Osteocyte (in vitro differentiated cells): Measurements from ENCODE around the gene FAM120B. TPM values are rescaled to one million over a fixed set of nuclear protein-coding genes. Genes with fewer than 3 reads are reported as not detected.

Experiments used
- DNase-seq: peaks from one replicate; pipeline ENCODE4 v3.0.0; 2021; ENCODE audit warnings: mixed read lengths; ENCODE audit not compliant: unreplicated experiment; ENCODE audit errors: extremely low spot score
- H3K27ac Mint-ChIP-seq: one replicate; pipeline ENCODE4 v1.8.0; 2021; ENCODE audit warnings: mild to moderate bottlenecking, mixed read lengths; ENCODE audit not compliant: unreplicated experiment
- H3K27me3 Mint-ChIP-seq: one replicate; pipeline ENCODE4 v1.8.0; 2021; ENCODE audit warnings: mixed read lengths; ENCODE audit not compliant: unreplicated experiment
- H3K36me3 Mint-ChIP-seq: one replicate; pipeline ENCODE4 v1.8.0; 2021; ENCODE audit warnings: mixed read lengths; ENCODE audit not compliant: unreplicated experiment
- H3K4me1 Mint-ChIP-seq: one replicate; pipeline ENCODE4 v1.8.0; 2021; ENCODE audit warnings: mixed read lengths; ENCODE audit not compliant: unreplicated experiment
- H3K4me3 Mint-ChIP-seq: one replicate; pipeline ENCODE4 v1.8.0; 2021; ENCODE audit warnings: mild to moderate bottlenecking, moderate library complexity, mixed read lengths; ENCODE audit not compliant: unreplicated experiment
- H3K9me3 Mint-ChIP-seq: one replicate; pipeline ENCODE4 v1.8.0; 2021; ENCODE audit warnings: mixed read lengths; ENCODE audit not compliant: unreplicated experiment
- total RNA-seq: library from RNA; stranded (reverse); gene quantifications from 2 replicates; pipeline ENCODE4 v1.2.1, GENCODE V29; 2021
- TF ChIP-seq, protein P1 (sequence below): fragments of 200-600 bp; sonication (generic); IDR thresholded peaks from 2 replicates; pipeline ENCODE4 v1.5.0; 2021; ENCODE audit warnings: antibody characterized with exemption, mild to moderate bottlenecking, moderate library complexity

FAM120B gene
- total RNA-seq, 1 donor from 2014 or later = 36.9 TPM

DNA sequence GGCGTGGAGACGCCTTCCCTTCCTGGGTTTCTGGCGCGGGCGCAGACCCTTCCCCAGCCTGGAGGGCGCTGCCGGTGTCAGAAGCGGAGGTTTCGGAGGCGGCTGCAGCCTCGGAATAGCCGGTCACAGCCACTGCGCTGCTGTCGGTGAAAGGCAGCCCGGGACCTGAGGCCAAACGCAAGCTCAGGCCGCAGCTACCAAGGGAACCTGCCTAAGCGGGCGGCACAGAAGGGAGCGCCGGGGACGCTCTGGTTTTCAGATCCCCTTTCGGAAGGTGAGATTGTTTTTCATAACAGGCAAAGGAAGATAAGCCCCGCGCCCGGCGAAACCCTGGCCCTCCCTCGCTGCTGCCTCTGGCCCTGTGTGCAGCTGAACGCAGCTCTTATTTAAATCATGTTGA lies 116.5 kb downstream of the FAM120B start:
- Mint-ChIP-seq H3K27me3 (peaks cover 5% of the 10 kb centered on the region), H3K9me3 (no peaks in the 10 kb centered on the region), H3K4me1 (no peaks in the 10 kb centered on the region), H3K36me3 (no peaks in the 10 kb centered on the region), H3K4me3 (no peak overlapping the region), H3K27ac (no peak overlapping the region)
- peak; percentile 80 for DNase-seq
- TF ChIP-seq, protein P1, sequence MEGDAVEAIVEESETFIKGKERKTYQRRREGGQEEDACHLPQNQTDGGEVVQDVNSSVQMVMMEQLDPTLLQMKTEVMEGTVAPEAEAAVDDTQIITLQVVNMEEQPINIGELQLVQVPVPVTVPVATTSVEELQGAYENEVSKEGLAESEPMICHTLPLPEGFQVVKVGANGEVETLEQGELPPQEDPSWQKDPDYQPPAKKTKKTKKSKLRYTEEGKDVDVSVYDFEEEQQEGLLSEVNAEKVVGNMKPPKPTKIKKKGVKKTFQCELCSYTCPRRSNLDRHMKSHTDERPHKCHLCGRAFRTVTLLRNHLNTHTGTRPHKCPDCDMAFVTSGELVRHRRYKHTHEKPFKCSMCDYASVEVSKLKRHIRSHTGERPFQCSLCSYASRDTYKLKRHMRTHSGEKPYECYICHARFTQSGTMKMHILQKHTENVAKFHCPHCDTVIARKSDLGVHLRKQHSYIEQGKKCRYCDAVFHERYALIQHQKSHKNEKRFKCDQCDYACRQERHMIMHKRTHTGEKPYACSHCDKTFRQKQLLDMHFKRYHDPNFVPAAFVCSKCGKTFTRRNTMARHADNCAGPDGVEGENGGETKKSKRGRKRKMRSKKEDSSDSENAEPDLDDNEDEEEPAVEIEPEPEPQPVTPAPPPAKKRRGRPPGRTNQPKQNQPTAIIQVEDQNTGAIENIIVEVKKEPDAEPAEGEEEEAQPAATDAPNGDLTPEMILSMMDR = no peak

DNA sequence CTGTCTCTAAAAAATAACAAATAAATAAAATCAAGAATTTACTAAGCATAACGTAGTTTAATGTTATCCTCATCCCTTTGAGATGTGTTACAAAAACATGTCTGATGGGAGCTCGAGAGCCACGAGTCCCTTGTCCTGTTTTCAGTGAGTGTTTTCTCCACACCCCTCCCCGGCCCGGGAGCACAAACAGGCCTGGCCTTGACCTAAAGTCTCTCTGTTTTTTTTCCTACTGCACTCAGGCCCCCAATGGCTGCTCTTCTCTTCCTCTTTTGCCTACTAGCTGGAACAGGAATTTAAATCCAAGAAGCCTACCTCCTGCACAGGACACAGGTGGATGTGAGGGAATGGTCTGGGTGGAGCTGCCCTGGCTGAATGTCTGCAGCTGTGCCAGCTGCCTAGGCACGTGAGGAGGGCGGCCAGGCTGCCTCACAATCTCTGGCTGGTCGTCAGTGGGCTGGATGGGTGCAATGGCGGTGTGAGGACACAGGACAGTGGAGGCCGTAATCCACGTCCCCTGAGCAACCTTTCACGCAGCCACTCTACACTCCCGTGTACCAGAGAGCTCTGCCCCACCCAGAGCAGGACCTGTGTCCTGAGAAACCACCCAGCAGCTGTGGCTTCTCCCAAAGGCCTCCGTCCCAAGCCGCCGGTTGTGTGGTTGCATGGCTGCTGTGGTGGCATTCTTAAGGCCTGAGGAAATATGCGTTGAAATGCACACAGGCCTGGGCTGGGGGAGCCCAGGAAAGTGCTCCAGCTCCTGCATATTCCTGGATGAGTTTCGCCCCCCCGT lies 117.5 kb downstream of the FAM120B start:
- H3K36me3 Mint-ChIP-seq = no peaks in the 10 kb centered on the region
- no peaks in the 10 kb centered on the region for H3K4me1 Mint-ChIP-seq
- H3K27ac Mint-ChIP-seq = no peak overlapping the region
- TF ChIP-seq, protein P1 = no peak
- no peaks in the 10 kb centered on the region for H3K9me3 Mint-ChIP-seq
- peaks cover 5% of the 10 kb centered on the region for H3K27me3 Mint-ChIP-seq
- H3K4me3 Mint-ChIP-seq = no peak overlapping the region
- DNase-seq = peak; percentile 64

DNA sequence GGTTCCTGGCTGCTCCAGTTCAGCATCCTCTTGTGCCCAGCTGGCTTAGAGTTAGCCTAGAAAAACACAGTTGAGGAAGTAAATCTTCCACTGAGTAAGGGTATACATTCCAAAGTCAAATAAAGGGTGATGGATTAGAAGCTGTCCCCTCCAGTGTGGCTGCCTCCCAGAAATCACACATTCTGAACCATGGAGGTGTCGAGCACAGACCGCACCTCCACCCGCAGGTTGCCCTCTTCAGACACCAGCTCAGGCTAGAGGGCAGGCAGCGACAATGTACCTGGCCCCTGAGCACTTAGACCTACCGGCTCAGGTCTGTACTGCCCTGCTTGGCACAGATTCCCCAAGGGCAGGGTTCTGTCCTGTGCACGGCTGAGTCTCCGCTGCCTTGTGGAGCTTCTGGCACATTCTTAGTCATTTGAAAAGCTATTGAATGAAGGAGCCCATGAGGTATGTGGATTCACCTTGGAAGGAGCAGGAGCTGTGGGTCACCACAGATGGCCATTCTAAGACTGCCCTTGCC lies 118.1 kb downstream of the FAM120B start:
- H3K27me3 Mint-ChIP-seq = peaks cover 3% of the 10 kb centered on the region
- DNase-seq = peak; percentile 56
- TF ChIP-seq, protein P1 = no peak
- no peaks in the 10 kb centered on the region for H3K9me3 Mint-ChIP-seq
- no peaks in the 10 kb centered on the region for H3K4me1 Mint-ChIP-seq
- no peaks in the 10 kb centered on the region for H3K36me3 Mint-ChIP-seq
- H3K4me3 Mint-ChIP-seq = no peak overlapping the region
- H3K27ac Mint-ChIP-seq = no peak overlapping the region

DNA sequence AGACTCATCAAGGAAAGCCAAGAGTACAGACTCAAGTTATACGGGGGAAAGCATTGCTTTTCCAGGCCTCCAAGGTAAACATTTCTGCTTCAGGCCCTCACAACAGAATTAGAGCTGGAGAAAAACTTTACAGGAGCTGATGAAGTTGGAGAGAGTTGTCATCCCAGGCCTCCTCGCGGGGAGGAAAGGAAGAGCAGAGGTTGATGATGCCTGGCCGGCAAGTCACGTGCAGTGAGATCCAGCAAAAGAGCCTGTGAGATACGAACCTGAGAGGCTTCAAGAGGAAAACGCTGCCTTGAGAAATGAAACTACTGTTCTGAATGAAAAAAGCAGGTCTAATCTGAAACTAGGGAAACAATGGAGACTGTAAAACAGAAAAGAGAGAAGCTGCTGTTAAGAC lies 122.9 kb downstream of the FAM120B start:
- no peaks in the 10 kb centered on the region for H3K4me1 Mint-ChIP-seq

More for the DNA sequence above, 122.9 kb downstream of the FAM120B start:
- Mint-ChIP-seq H3K9me3 (no peaks in the 10 kb centered on the region), H3K27me3 (peaks cover 5% of the 10 kb centered on the region), H3K27ac (no peak overlapping the region), H3K4me3 (no peak overlapping the region), H3K36me3 (no peaks in the 10 kb centered on the region)
- TF ChIP-seq, protein P1 = no peak
- peak; percentile 32 for DNase-seq
